Spleen (tissue), 11 donors: ENCODE measurements around the gene GATA2. TPM values are rescaled to one million over a fixed set of nuclear protein-coding genes. Genes with fewer than 3 reads are reported as not detected.

ENCODE experiments used
- DNase-seq: peaks from one replicate; pipeline ENCODE4 v3.0.0-alpha.2; 2020
- H3K27ac ChIP-seq, 8 donors: fragments of 200-600 bp; sonication (generic) in 7 of 8; 1 replicate in 4 of 8; 2 replicates in 4 of 8; pipeline versions ENCODE4 v1.5.0 to v1.8.0; 2016 to 2021; ENCODE audit warnings: inconsistent platforms in 4 of 8, mild to moderate bottlenecking in 4 of 8, moderate library complexity in 1 of 8
- H3K27me3 ChIP-seq, 7 donors: fragments of 200-600 bp; sonication (generic) in 6 of 7; replicated peaks in 1 of 7; 1 replicate in 4 of 7; 2 replicates in 3 of 7; pipeline versions ENCODE4 v1.5.0 to v1.8.0; 2016 to 2021; ENCODE audit warnings: inconsistent platforms in 3 of 7, mild to moderate bottlenecking in 1 of 7
- H3K36me3 ChIP-seq, 6 donors: fragments of 200-600 bp; sonication (generic) in 5 of 6; 1 replicate in 4 of 6; 2 replicates in 2 of 6; pipeline versions ENCODE4 v1.5.0 to v1.8.0; 2016 to 2021; ENCODE audit warnings: inconsistent platforms in 2 of 6
- H3K4me1 ChIP-seq, 6 donors: fragments of 200-600 bp; sonication (generic) in 5 of 6; 1 replicate in 3 of 6; 2 replicates in 3 of 6; pipeline versions ENCODE4 v1.5.0 to v1.8.0; 2016 to 2021; ENCODE audit warnings: inconsistent platforms in 3 of 6
- H3K4me3 ChIP-seq, 8 donors: fragments of 200-600 bp; sonication (generic) in 7 of 8; 1 replicate in 4 of 8; 2 replicates in 4 of 8; pipeline versions ENCODE4 v1.5.0 to v1.8.0; 2016 to 2021; ENCODE audit warnings: inconsistent platforms in 4 of 8, mild to moderate bottlenecking in 4 of 8, moderate library complexity in 2 of 8
- H3K9me3 ChIP-seq, 8 donors: fragments of 200-600 bp; sonication (generic) in 7 of 8; 1 replicate in 4 of 8; 2 replicates in 4 of 8; pipeline versions ENCODE4 v1.5.0 to v1.8.0; 2016 to 2021; ENCODE audit warnings: inconsistent platforms in 4 of 8
- POLR2A ChIP-seq, 3 donors: fragments of 450-650 bp; IDR thresholded peaks; one replicate each; pipeline ENCODE4 v1.5.1; 2017; ENCODE audit warnings: antibody characterized with exemption in 3 of 3, mild to moderate bottlenecking in 1 of 3
- POLR2AphosphoS5 ChIP-seq, 3 donors: sonication (generic); formaldehyde crosslinking; IDR thresholded peaks; one replicate each; pipeline ENCODE4 v1.5.1; 2017; ENCODE audit warnings: antibody characterized with exemption in 3 of 3
- WGBS, 5 donors: extraction: QIAGEN DNeasy Blood & Tissue Kit in 3 of 5; methylation state at CpG; one replicate each; pipeline versions ENCODE4 v1.1.5 to v1.1.7; 2013 to 2018; 5-methylcytosine and 5-hydroxymethylcytosine counted together
- intact Hi-C: fragments of 100-400 bp; cut with DNase I; formaldehyde crosslinking; loops from one replicate; pipeline ENCODE4 v1.15.0; 2023; ENCODE audit warnings: low total_unique reads
- polyA plus RNA-seq, 3 donors: library from polyadenylated mRNA; stranded (reverse); fragments of 200-250 nt; gene quantifications; one replicate each; pipeline ENCODE4 v1.2.1, GENCODE V29; 2013
- total RNA-seq, 7 donors: library from RNA; depleted of rRNA in 3 of 7; stranded (reverse); fragments of >200 nt in 3 of 7; fragmentation: NEBNext Ultra II Directional in 4 of 7; extraction: Animal tissue kit (Norgen Biotek cat#: 25700) in 4 of 7; gene quantifications; one replicate each; pipeline versions ENCODE4 v1.1.0 to v1.2.1, GENCODE V29; 2016 to 2021
- TF ChIP-seq, protein P1 (sequence below), 11 experiments: fragments of 200-600 bp in 7 of 11; fragments of 450-650 bp in 4 of 11; sonication (generic) in 4 of 11; IDR thresholded peaks in 8 of 11; conservative IDR thresholded peaks in 3 of 11; 1 replicate in 7 of 11; 2 replicates in 4 of 11; pipeline versions ENCODE4 v1.4.0 to v1.8.0; 2016 to 2021; ENCODE audit warnings: antibody characterized with exemption in 11 of 11, inconsistent platforms in 4 of 11, mild to moderate bottlenecking in 1 of 11
- donor health status: healthy with polysubstance abuse.
- donor health status: DM: no; HTN: no; CAD: no; lungs with moderate emphysema.
- donor health status: DM: no; HTN: no; CAD: no.
- donor health status: Bipolar disorder and iron deficiency.
- donor health status: healthy.
- donor health status: DM: no; HTN: no; CAD: no.
- donor health status: DM: yes; HTN: yes; CAD: no.

GATA2 gene
- total and polyA plus RNA-seq, 10 donors: 2.2 to 28.6 (median 17.0) TPM

DNA sequence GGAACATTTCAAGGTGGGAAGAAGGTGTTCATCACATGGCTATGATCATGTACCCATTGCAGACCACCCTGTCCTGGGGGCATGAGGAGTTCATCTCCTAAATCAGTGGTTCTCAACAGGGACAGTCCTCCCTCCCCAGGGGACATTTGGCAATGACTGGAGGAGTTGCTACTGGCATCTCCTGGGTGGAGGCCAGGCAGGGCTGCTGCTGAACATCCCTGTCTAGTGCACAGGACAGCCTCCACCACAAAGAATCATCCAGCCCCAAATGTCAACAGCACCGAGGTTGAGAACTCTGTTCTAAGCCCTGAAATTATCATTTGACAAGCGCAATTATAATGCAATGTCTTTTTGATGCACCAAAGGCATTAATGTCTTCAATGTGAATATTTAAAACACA, 21.9 kb downstream of the GATA2 start:
- Histone ChIP-seq H3K27ac (no peak overlapping the region), H3K36me3 (no peaks in the 10 kb centered on the region), H3K4me1 (no peaks in the 10 kb centered on the region), H3K9me3 (no peaks in the 10 kb centered on the region), H3K27me3 (peaks cover 0 to 17% (median 0%) of the 10 kb centered on the region in 7 donors), H3K4me3 (no peak overlapping the region)
- TF ChIP-seq POLR2A (IDR thresholded peaks at IDR 0.05) (no peak), POLR2AphosphoS5 (IDR thresholded peaks at IDR 0.05) (no peak)
- TF ChIP-seq, protein P1, sequence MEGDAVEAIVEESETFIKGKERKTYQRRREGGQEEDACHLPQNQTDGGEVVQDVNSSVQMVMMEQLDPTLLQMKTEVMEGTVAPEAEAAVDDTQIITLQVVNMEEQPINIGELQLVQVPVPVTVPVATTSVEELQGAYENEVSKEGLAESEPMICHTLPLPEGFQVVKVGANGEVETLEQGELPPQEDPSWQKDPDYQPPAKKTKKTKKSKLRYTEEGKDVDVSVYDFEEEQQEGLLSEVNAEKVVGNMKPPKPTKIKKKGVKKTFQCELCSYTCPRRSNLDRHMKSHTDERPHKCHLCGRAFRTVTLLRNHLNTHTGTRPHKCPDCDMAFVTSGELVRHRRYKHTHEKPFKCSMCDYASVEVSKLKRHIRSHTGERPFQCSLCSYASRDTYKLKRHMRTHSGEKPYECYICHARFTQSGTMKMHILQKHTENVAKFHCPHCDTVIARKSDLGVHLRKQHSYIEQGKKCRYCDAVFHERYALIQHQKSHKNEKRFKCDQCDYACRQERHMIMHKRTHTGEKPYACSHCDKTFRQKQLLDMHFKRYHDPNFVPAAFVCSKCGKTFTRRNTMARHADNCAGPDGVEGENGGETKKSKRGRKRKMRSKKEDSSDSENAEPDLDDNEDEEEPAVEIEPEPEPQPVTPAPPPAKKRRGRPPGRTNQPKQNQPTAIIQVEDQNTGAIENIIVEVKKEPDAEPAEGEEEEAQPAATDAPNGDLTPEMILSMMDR (IDR thresholded peaks at IDR 0.05 in 8 of 11, conservative IDR thresholded peaks at IDR 0.05 in 3 of 11): no peak
- intact Hi-C loops: no loop called here
- 84 to 97% (median 91%) methylated on average over 2 of the region's 2 CpGs for WGBS, 5 donors
- DNase-seq: no peak

GRCh38 chr3:128470134-128470899, 22.7 kb downstream of the GATA2 start:
- intact Hi-C loops: no loop called here
- TF ChIP-seq, protein P1 (IDR thresholded peaks at IDR 0.05 in 8 of 11, conservative IDR thresholded peaks at IDR 0.05 in 3 of 11): no peak
- TF ChIP-seq POLR2AphosphoS5 (IDR thresholded peaks at IDR 0.05) (no peak), POLR2A (IDR thresholded peaks at IDR 0.05) (no peak)
- Histone ChIP-seq H3K36me3 (no peaks in the 10 kb centered on the region), H3K27me3 (peaks cover 0 to 20% (median 0%) of the 10 kb centered on the region in 7 donors), H3K4me3 (no peak overlapping the region), H3K4me1 (no peaks in the 10 kb centered on the region), H3K27ac (no peak overlapping the region), H3K9me3 (no peaks in the 10 kb centered on the region)
- DNase-seq: no peak
- 67 to 80% (median 77%) methylated on average over 13 of the region's 13 CpGs for WGBS, 5 donors

- no peak overlapping the region for H3K27ac ChIP-seq
- H3K36me3 ChIP-seq: no peaks in the 10 kb centered on the region
- H3K9me3 ChIP-seq: no peaks in the 10 kb centered on the region
- no peaks in the 10 kb centered on the region for H3K4me1 ChIP-seq
- peaks cover 0 to 20% (median 0%) of the 10 kb centered on the region in 7 donors for H3K27me3 ChIP-seq
- WGBS, 5 donors: 74 to 93% (median 82%) methylated on average over 3 to 6 of the region's 6 CpGs
- intact Hi-C loops: no loop called here
- H3K4me3 ChIP-seq: no peak overlapping the region
- no peak for TF ChIP-seq POLR2AphosphoS5 (IDR thresholded peaks at IDR 0.05)
- TF ChIP-seq, protein P1 (IDR thresholded peaks at IDR 0.05 in 8 of 11, conservative IDR thresholded peaks at IDR 0.05 in 3 of 11): no peak
- DNase-seq: no peak
Observed at GRCh38 chr3:128469556-128469955, 23.4 kb downstream of the GATA2 start.

DNA sequence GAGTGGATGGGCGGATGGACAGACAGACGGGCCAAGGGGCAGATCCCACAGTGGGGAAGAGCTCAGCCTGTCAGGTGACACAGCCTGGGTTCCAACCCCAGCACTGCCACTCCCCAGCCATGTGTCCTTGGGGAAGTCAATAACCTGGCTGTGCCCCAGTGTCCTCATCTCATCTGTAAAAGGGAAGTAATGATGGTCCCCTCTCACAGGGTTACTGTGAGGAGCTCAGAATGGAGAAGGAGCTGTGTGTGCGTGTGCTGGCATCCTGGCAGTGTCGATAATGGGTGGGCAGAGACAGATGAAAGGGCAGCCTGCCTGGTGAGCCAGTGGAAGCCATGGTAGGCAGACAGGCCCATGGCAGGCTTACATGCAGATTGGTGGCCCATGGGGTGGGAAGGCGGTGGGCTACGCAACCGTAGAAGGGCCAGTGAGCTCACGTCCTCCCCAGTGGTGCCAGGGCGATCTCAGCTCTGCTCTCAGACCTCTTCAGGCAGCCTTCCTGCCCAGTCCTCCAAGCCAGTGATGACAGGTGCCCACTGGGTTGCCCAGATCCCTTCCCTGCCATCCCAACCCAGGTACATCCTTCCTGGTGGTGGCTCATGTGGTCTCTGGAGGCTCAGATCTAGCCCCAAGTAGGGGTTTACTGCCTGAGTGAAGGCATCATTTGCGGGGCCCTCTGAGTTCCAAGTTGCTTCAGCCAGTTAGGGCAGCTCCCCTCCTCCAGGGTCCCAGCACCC, 24.0 kb downstream of the GATA2 start:
- TF ChIP-seq POLR2A (IDR thresholded peaks at IDR 0.05) (no peak), POLR2AphosphoS5 (IDR thresholded peaks at IDR 0.05) (no peak)
- TF ChIP-seq, protein P1 (IDR thresholded peaks at IDR 0.05 in 8 of 11, conservative IDR thresholded peaks at IDR 0.05 in 3 of 11): no peak
- no peaks in the 10 kb centered on the region for H3K9me3 ChIP-seq
- peaks cover 0 to 20% (median 0%) of the 10 kb centered on the region in 7 donors for H3K27me3 ChIP-seq
- H3K27ac ChIP-seq: no peak overlapping the region
- no peaks in the 10 kb centered on the region for H3K4me1 ChIP-seq
- intact Hi-C loops: no loop called here
- H3K4me3 ChIP-seq: no peak overlapping the region
- H3K36me3 ChIP-seq: no peaks in the 10 kb centered on the region
- 84 to 98% (median 85%) methylated on average over 9 to 10 of the region's 10 CpGs for WGBS, 5 donors
- no peak for DNase-seq
